GM21528 (cell line): Measurements from ENCODE around the gene UBE2E2.

Experiments used
- ATAC-seq: cut with Tn5 transposase; IDR thresholded peaks from one replicate; pipeline ENCODE4 v1.9.1; 2021; ENCODE audit warnings: mild to moderate bottlenecking, moderate library complexity; ENCODE audit not compliant: unreplicated experiment, low FRiP score

UBE2E2 gene

GRCh38 chr3:23640471-23641146, 437.5 kb downstream of the UBE2E2 start:
- ATAC-seq, result no peak
